Measurements from ENCODE around the gene GNPAT.

DNA sequence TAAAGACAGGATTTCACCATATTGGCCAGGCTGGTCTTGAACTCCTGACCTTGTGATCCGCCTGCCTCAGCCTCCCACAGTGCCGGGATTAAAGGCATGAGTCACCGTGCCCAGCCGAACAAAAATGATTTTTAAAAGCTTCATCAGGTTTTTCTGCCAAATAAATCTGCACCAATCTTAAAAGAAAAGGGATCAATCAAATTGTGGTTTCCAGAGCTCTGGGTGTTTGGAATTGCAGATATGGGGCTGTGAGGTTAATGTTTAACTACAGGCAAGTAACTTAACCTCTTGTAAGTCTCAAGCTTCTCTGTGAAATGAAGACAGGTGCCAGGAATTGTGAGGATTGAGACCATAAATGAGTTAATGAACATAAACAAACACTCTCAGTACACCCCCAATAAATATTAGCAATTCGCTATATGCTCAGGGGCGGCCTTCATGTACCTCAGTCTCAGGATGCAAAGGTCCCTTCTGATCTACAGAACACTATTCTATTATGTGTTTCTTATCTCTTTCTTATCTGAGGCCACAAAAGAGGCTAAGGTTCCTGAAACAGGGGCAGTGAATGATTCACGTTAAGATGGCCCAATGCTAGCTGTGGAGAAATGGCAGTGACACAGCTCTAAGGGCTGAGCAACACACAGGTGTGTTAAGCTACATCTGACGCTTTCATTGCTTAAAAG is 7.1 kb upstream of the GNPAT start:
- TF ChIP-seq, protein P1, sequence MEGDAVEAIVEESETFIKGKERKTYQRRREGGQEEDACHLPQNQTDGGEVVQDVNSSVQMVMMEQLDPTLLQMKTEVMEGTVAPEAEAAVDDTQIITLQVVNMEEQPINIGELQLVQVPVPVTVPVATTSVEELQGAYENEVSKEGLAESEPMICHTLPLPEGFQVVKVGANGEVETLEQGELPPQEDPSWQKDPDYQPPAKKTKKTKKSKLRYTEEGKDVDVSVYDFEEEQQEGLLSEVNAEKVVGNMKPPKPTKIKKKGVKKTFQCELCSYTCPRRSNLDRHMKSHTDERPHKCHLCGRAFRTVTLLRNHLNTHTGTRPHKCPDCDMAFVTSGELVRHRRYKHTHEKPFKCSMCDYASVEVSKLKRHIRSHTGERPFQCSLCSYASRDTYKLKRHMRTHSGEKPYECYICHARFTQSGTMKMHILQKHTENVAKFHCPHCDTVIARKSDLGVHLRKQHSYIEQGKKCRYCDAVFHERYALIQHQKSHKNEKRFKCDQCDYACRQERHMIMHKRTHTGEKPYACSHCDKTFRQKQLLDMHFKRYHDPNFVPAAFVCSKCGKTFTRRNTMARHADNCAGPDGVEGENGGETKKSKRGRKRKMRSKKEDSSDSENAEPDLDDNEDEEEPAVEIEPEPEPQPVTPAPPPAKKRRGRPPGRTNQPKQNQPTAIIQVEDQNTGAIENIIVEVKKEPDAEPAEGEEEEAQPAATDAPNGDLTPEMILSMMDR (IDR thresholded peaks at IDR 0.05), result no peak
- no peak for TF ChIP-seq ZFX (IDR thresholded peaks at IDR 0.05; ENCODE audit: borderline replicate concordance)
